ENCODE measurements around the gene FARP1. TPM values are rescaled to one million over a fixed set of nuclear protein-coding genes. Genes with fewer than 3 reads are reported as not detected.
A peak's percentile ranks its signal among the peaks of the same experiment; 100 is the strongest.

The FARP1 gene
- total RNA-seq, 4 donors from 2014 or later, result 103 to 172 (median 129) TPM

GRCh38 chr13:98180092-98180491 is 37.2 kb downstream of the FARP1 start:
- TF ChIP-seq CTCF (IDR thresholded peaks at IDR 0.05) (no peak), POLR2A (IDR thresholded peaks at IDR 0.05) (no peak)
- intact Hi-C loops (cut with DNase I), result no loop called here
- WGBS, 2 donors, result 80 to 87% methylated on average over 3 of the region's 3 CpGs
- H3K27me3 ChIP-seq, result no peaks in the 10 kb centered on the region
- peak overlapping the region in 2 of 3 donors; percentile 27 to 31 for H3K27ac ChIP-seq
- H3K9me3 ChIP-seq, result no peaks in the 10 kb centered on the region
- DNase-seq, result no peak
- peaks cover 30 to 53% of the 10 kb centered on the region in 2 donors for H3K4me1 ChIP-seq
- H3K36me3 ChIP-seq, result no peaks in the 10 kb centered on the region
- no peak overlapping the region for H3K4me3 ChIP-seq (replicated peaks in 1 of 3)

GRCh38 chr13:98181111-98181815 is 38.4 kb downstream of the FARP1 start:
- no peak for DNase-seq
- peak overlapping the region in 1 of 3 donors; percentile 27 for H3K27ac ChIP-seq
- peaks cover 19 to 43% of the 10 kb centered on the region in 2 donors for H3K4me1 ChIP-seq
- H3K9me3 ChIP-seq, result no peaks in the 10 kb centered on the region
- H3K27me3 ChIP-seq, result no peaks in the 10 kb centered on the region
- 89 to 92% methylated on average over 7 of the region's 7 CpGs for WGBS, 2 donors
- TF ChIP-seq CTCF (IDR thresholded peaks at IDR 0.05) (no peak), POLR2A (IDR thresholded peaks at IDR 0.05) (no peak)
- no peaks in the 10 kb centered on the region for H3K36me3 ChIP-seq
- intact Hi-C loops (cut with DNase I), result no loop called here
- no peak overlapping the region for H3K4me3 ChIP-seq (replicated peaks in 1 of 3)

GRCh38 chr13:98182153-98182552 is 39.3 kb downstream of the FARP1 start:
- Histone ChIP-seq H3K27me3 (no peaks in the 10 kb centered on the region), H3K36me3 (no peaks in the 10 kb centered on the region), H3K4me3 (replicated peaks in 1 of 3) (no peak overlapping the region), H3K4me1 (peaks cover 25 to 46% of the 10 kb centered on the region in 2 donors), H3K27ac (peak overlapping the region in 1 of 3 donors; percentile 24), H3K9me3 (no peaks in the 10 kb centered on the region)
- DNase-seq, result no peak
- intact Hi-C loops (cut with DNase I), result no loop called here
- 91 to 95% methylated on average over 4 of the region's 4 CpGs for WGBS, 2 donors
- no peak for TF ChIP-seq POLR2A (IDR thresholded peaks at IDR 0.05)
- TF ChIP-seq CTCF (IDR thresholded peaks at IDR 0.05), result no peak

GRCh38 chr13:98182589-98182988 is 39.7 kb downstream of the FARP1 start:
- Histone ChIP-seq H3K27me3 (no peaks in the 10 kb centered on the region), H3K4me3 (replicated peaks in 1 of 3) (no peak overlapping the region), H3K4me1 (peaks cover 29 to 51% of the 10 kb centered on the region in 2 donors), H3K36me3 (no peaks in the 10 kb centered on the region), H3K27ac (peak overlapping the region in 1 of 3 donors; percentile 24), H3K9me3 (no peaks in the 10 kb centered on the region)
- DNase-seq, result peak in 1 of 2 donors; percentile 31
- WGBS, 2 donors, result 43 to 53% methylated on average over 3 of the region's 3 CpGs
- no peak for TF ChIP-seq CTCF (IDR thresholded peaks at IDR 0.05)
- no peak for TF ChIP-seq POLR2A (IDR thresholded peaks at IDR 0.05)
- intact Hi-C loops (cut with DNase I), result no loop called here

GRCh38 chr13:98184792-98185191 is 41.9 kb downstream of the FARP1 start:
- WGBS, 2 donors, result 69 to 92% methylated on average over 1 of the region's 1 CpG
- H3K36me3 ChIP-seq, result no peaks in the 10 kb centered on the region
- peaks cover 47 to 67% of the 10 kb centered on the region in 2 donors for H3K4me1 ChIP-seq
- intact Hi-C loops (cut with DNase I), result no loop called here
- no peak overlapping the region for H3K4me3 ChIP-seq (replicated peaks in 1 of 3)
- H3K27ac ChIP-seq, result no peak overlapping the region
- H3K9me3 ChIP-seq, result no peaks in the 10 kb centered on the region
- TF ChIP-seq POLR2A (IDR thresholded peaks at IDR 0.05) (no peak), CTCF (IDR thresholded peaks at IDR 0.05) (no peak)
- DNase-seq, result no peak
- no peaks in the 10 kb centered on the region for H3K27me3 ChIP-seq
